AG04450 (cell line): ENCODE results near the gene SAE1. TPM values are rescaled to one million over a fixed set of nuclear protein-coding genes. Genes with fewer than 3 reads are reported as not detected.

ENCODE experiments used
- CTCF ChIA-PET: fragments of 300-600, 350-600 bp; formaldehyde crosslinking; extraction: SDS; loops from one replicate; lab custom pipeline; 2022; ENCODE audit warnings: antibody characterized with exemption, inconsistent platforms; lab: Charles Lee
- POLR2A ChIA-PET: fragments of 350-600 bp; formaldehyde crosslinking; extraction: SDS; loops from one replicate; lab custom pipeline; 2021; ENCODE audit warnings: antibody characterized with exemption, inconsistent platforms; lab: Yijun Ruan, JAX
- DNase-seq: peaks from one replicate; pipeline ENCODE4 v3.0.0-alpha.2; 2011; ENCODE audit warnings: low read depth, low spot score
- H3K27ac ChIP-seq: one replicate; pipeline ENCODE4 v1.5.1; 2012; ENCODE audit warnings: low read depth, low read length, control low read depth
- H3K27me3 ChIP-seq: one replicate; pipeline ENCODE4 v1.6.0; 2012; ENCODE audit warnings: low read length; ENCODE audit not compliant: control insufficient read depth, insufficient read depth
- H3K4me3 ChIP-seq: 2 replicates; pipeline ENCODE4 v1.5.1; 2011; ENCODE audit warnings: mild to moderate bottlenecking, low read depth, low read length, control low read depth
- H3K9me3 ChIP-seq: 2 replicates; pipeline ENCODE4 v1.5.1; 2012; ENCODE audit warnings: low read length; ENCODE audit not compliant: control insufficient read depth, insufficient read depth
- polyA plus RNA-seq: library from polyadenylated mRNA; depleted of rRNA; stranded (reverse); fragments of >200 nt; gene quantifications from 2 replicates; pipeline ENCODE4 v1.2.3, GENCODE V29; 2011
- TF ChIP-seq, protein P1 (sequence below): IDR thresholded peaks from 2 replicates; pipeline ENCODE4 v1.5.1; 2011; ENCODE audit warnings: low read depth, low read length, control low read depth, inconsistent platforms

SAE1 gene
- polyA plus RNA-seq, 1 experiment, result 165 TPM

DNA sequence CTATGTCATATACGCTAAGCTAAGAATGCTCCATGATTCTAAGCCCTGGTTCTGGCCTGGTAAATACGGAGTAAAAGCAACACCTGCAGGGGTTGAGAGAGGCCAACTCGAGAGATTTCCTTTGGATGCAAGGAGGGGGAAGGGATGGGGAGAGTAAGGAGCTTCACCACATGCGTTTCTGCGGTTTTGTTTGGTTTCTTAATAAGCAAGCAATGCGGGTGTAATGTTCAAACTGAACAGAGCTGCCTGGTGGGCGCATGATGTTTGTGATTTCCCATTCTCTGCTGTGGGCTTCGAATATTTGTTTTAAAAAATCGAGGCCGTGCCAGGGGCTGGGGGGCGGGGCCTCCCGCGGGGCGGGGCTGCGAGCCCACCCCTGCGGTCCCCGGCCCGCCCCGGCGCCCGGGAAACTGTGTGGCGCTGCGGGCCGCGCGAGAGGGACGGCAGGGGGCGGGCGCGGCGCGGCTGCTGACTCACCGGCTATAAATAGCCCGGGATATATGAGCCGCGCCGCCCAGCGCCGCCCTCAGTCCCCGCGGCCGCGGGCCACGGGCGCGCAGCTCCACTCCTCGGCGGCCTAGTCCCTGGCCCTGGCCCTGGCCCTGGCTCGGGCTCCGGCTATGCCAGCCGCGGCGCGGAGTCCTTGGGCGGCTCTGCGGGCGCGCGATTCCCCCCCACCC lies 95.3 kb downstream of the SAE1 start:
- peak; percentile 59 for DNase-seq
- H3K4me3 ChIP-seq, result peak overlapping the region; percentile 98
- TF ChIP-seq, protein P1, sequence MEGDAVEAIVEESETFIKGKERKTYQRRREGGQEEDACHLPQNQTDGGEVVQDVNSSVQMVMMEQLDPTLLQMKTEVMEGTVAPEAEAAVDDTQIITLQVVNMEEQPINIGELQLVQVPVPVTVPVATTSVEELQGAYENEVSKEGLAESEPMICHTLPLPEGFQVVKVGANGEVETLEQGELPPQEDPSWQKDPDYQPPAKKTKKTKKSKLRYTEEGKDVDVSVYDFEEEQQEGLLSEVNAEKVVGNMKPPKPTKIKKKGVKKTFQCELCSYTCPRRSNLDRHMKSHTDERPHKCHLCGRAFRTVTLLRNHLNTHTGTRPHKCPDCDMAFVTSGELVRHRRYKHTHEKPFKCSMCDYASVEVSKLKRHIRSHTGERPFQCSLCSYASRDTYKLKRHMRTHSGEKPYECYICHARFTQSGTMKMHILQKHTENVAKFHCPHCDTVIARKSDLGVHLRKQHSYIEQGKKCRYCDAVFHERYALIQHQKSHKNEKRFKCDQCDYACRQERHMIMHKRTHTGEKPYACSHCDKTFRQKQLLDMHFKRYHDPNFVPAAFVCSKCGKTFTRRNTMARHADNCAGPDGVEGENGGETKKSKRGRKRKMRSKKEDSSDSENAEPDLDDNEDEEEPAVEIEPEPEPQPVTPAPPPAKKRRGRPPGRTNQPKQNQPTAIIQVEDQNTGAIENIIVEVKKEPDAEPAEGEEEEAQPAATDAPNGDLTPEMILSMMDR, result no peak; the same call in none of the 2 replicates
- H3K27me3 ChIP-seq, result no peaks in the 10 kb centered on the region
- POLR2A ChIA-PET, result interaction anchor here (0.5 to 3.2 kb wide), 28 partner anchors 9 to 1443 kb away, joined by 3 to 78 read pairs (median 6); partner anchors contain the start of genes CCDC9, DMPK, INAFM1 and SAE1
- H3K27ac ChIP-seq, result peak overlapping the region; percentile 77
- CTCF ChIA-PET, result interaction anchor here (0.5 to 4.0 kb wide), 15 partner anchors 9 to 352 kb away, joined by 3 to 36 read pairs (median 3); no protein-coding TSS in a partner anchor
- no peaks in the 10 kb centered on the region; the same call in 1 of the 2 replicates for H3K9me3 ChIP-seq

DNA sequence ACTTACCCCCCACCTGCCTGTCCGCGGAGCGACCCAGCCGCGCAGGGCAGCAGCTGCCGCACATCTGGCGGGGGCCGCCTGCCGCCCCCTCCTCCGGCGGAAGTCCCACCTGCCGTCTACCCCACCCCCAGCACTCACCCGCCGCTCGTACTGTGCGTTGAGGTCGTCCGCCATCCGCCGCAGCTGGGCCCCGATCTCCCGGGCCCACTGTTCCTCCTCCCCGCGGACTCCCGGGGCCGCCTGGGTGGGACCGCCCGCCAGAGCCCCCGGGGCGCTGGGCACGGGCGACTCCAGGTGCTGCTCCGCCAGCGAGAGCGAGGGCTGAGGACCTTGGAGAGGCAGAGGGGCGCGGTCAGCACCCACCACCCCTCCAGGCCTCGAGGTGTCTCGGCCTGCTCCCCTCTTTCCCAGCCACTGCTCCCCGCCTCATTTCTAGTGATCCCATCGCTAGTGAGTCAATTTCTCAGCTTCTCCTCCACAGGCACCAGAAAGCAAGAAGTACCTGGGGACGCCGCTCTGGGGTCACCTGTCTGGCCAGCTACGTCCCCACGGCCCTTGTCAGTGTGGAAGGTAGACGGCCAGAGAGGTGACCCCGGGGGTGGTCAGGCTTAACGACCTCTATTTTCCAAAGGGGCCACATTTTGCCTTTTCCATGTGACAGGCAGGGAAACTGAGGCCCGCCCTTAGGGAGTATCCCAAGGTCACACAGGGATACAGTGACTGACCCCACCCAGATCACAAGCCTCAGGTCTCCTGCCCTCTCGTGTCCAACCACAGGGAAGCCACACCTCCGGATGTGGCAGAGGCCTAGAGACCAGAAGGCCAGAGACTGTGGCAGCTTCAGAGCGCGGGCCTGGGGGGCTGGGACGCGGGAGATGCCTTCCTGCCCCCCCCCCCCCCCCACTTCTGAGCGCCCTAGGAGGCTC lies 96.1 kb downstream of the SAE1 start:
- POLR2A ChIA-PET, result interaction anchor here (0.6 to 3.2 kb wide), 22 partner anchors 9 to 810 kb away, joined by 3 to 78 read pairs (median 6); partner anchors contain the start of genes CCDC9, INAFM1, SAE1 and ZC3H4
- DNase-seq, result no peak
- Histone ChIP-seq H3K4me3 (peak overlapping the region; percentile 98), H3K27ac (peak overlapping the region; percentile 96), H3K27me3 (no peaks in the 10 kb centered on the region), H3K9me3 (no peaks in the 10 kb centered on the region; the same call in 1 of the 2 replicates)
- CTCF ChIA-PET, result interaction anchor here (0.6 to 4.0 kb wide), 7 partner anchors 13 to 74 kb away, joined by 3 to 36 read pairs (median 6); no protein-coding TSS in a partner anchor
- TF ChIP-seq, protein P1, result no peak

DNA sequence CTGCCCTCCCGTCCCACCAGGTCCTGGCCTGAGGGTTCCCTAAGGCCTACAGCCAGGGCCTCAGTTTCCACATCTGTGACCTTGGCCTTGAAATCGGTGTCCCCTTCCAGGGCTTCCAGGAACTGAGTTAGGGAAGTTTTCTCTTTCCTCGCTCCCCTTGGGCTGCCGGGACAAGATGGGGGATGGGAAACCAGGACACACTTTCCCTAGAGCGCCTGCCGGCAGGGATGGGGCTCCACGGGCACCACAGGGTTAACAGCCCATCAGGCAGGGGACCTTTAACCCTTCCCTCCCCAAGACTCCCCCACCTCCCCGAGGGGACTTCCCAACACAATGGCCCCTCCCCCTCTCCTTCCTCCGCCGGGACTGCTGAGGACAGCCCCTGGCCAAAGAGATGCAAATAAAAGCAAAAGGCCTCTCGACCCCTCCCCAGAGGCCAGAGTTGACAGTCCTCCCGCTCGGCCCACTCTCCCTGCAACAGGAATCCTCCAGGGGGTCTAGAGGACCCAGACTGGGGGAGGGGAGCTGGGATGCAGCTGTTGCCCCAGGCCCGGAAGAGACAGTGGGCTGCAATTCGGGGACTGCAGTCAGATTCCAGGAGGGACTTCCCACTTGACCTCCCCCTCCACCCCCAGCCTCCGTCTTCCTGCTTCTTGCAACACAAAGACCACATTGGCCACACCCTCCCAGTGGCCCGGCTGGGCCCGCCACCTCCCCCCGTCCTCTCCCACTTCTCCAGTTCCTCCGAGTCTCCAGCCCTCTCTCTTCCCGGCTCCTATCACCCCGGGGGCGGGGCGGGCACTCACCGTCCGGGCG lies 96.9 kb downstream of the SAE1 start:
- TF ChIP-seq, protein P1, result no peak
- Histone ChIP-seq H3K27ac (peak overlapping the region; percentile 96), H3K4me3 (peak overlapping the region; percentile 98), H3K27me3 (no peaks in the 10 kb centered on the region), H3K9me3 (no peaks in the 10 kb centered on the region; the same call in 1 of the 2 replicates)
- peak; percentile 84 for DNase-seq
- ChIA-PET POLR2A (interaction anchor here (0.5 to 3.2 kb wide), 8 partner anchors 12 to 115 kb away, joined by 3 to 78 read pairs (median 17); partner anchors contain the start of gene CCDC9), CTCF (interaction anchor here (2.2 kb wide), 1 partner anchor 17 kb away, joined by 18 read pairs; no protein-coding TSS in a partner anchor)

DNA sequence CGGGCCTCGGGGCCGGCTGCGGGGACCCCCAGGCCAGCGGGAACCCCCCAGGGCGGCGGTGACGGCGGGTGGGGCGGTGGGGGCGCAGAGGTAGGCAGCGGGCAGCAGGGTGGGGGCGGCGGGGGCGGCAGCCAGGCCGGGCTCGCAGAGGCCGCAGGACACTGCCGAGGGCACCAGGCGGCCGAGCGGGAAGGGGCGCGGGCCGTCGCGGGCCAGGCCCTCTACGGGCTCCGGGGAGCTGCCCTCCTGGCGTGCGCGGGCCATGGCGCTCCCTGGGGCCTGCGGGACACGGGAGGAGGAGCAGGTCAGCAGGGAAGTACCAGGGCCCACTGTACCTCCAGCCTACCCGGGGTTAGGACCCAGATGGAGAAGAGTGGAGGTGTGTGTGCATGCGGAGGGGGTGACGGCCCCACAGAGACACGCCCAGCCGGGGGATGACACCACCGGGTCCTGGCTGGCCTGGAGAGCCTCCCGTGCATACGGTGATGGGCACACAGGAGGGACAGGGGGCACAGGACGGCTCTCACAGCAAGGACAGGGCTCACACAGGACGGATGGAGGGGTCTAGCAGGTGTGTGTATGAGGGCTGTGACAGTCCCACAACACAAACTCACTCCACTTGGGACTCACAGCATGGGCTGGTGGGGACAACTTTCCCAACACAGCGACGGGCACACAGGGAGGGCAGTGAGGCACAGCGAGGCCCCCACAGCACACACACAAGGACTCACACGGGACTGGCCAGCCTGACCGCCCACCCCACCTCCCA lies 97.7 kb downstream of the SAE1 start:
- ChIA-PET CTCF (no interaction called here), POLR2A (interaction anchor here (0.5 to 3.2 kb wide), 5 partner anchors 16 to 1146 kb away, joined by 3 to 44 read pairs (median 4); partner anchors contain the start of gene CCDC9)
- no peaks in the 10 kb centered on the region; the same call in 1 of the 2 replicates for H3K9me3 ChIP-seq
- peak overlapping the region; percentile 52 for H3K27ac ChIP-seq
- no peaks in the 10 kb centered on the region for H3K27me3 ChIP-seq
- H3K4me3 ChIP-seq, result peak overlapping the region; percentile 98
- DNase-seq, result no peak
- TF ChIP-seq, protein P1, result no peak
